Transverse colon (tissue), 3 donors: ENCODE results near the gene UBN1.

ENCODE experiments used
- EP300 ChIP-seq: sonication (generic); formaldehyde crosslinking; IDR thresholded peaks from one replicate; pipeline ENCODE4 v1.6.1; 2017; ENCODE audit warnings: antibody characterized with exemption, low read depth
- POLR2A ChIP-seq: fragments of 450-650 bp; IDR thresholded peaks from one replicate; pipeline ENCODE4 v1.6.1; 2016; ENCODE audit warnings: antibody characterized with exemption, mild to moderate bottlenecking, moderate library complexity
- TF ChIP-seq, protein P1 (sequence below), 5 experiments: fragments of 200-600 bp in 3 of 5; fragments of 450-650 bp in 2 of 5; sonication (generic) in 3 of 5; IDR thresholded peaks; 1 replicate in 2 of 5; 2 replicates in 3 of 5; pipeline ENCODE4 v1.5.1; 2016 to 2017; ENCODE audit warnings: antibody characterized with exemption in 5 of 5, inconsistent platforms in 3 of 5, mild to moderate bottlenecking in 2 of 5, moderate library complexity in 1 of 5

DNA sequence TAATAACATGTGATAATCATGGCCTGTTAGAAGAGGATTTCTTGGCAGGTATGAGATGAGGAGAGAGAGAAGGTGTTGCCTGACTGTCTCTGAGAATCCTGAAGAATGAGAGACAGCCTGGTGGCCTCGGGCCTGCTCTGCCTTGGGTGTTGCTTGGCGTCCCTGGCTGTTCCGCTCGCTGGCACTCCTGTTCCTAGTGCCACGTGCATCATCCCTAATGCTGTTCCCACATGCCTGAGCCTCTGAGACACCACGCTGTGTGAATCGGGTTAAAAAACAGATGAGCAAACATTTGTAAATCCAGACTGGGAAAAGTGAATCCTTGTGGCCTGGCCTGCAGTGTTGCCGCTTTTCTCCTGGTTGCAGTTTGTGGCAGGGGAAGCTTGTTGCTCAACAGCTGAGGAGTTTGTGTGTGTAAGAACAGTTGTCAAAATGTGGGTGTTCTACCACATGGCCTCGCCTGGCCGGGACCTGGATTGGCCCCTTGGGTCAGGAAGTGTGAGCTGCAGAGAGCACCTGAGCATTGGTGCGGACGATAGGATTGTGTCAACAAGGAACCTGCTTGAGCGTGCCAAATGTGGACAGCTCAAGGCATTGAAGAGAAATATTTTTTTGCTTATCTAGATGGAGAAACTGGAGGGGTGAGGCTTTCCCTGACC, 22.0 kb downstream of the UBN1 start:
- TF ChIP-seq, protein P1, sequence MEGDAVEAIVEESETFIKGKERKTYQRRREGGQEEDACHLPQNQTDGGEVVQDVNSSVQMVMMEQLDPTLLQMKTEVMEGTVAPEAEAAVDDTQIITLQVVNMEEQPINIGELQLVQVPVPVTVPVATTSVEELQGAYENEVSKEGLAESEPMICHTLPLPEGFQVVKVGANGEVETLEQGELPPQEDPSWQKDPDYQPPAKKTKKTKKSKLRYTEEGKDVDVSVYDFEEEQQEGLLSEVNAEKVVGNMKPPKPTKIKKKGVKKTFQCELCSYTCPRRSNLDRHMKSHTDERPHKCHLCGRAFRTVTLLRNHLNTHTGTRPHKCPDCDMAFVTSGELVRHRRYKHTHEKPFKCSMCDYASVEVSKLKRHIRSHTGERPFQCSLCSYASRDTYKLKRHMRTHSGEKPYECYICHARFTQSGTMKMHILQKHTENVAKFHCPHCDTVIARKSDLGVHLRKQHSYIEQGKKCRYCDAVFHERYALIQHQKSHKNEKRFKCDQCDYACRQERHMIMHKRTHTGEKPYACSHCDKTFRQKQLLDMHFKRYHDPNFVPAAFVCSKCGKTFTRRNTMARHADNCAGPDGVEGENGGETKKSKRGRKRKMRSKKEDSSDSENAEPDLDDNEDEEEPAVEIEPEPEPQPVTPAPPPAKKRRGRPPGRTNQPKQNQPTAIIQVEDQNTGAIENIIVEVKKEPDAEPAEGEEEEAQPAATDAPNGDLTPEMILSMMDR (IDR thresholded peaks at IDR 0.05), result no peak
- no peak for TF ChIP-seq EP300
- no peak for TF ChIP-seq POLR2A
